BJ (cell line): Measurements from ENCODE around the gene ATXN1. TPM values are rescaled to one million over a fixed set of nuclear protein-coding genes. Genes with fewer than 3 reads are reported as not detected.

Experiments
- CTCF ChIA-PET: fragments of 350-600 bp; formaldehyde crosslinking; extraction: SDS; loops from one replicate; lab custom pipeline; 2021; ENCODE audit warnings: antibody characterized with exemption, inconsistent platforms; lab: Yijun Ruan, JAX
- POLR2A ChIA-PET: fragments of 300-600 bp; sonication (Branson Sonifier 250); formaldehyde crosslinking; extraction: SDS; loops from one replicate; lab custom pipeline; 2021; ENCODE audit warnings: antibody characterized with exemption; lab: Charles Lee
- DNase-seq: peaks from one replicate; pipeline ENCODE4 v3.0.0-alpha.2; 2011; ENCODE audit warnings: low read depth
- H3K27me3 ChIP-seq: 2 replicates; pipeline ENCODE4 v1.6.0; 2011; ENCODE audit warnings: low read length; ENCODE audit not compliant: control insufficient read depth, insufficient read depth
- H3K36me3 ChIP-seq: 2 replicates; pipeline ENCODE4 v1.5.1; 2011; ENCODE audit warnings: low read length; ENCODE audit not compliant: control insufficient read depth, insufficient read depth
- H3K4me3 ChIP-seq: 2 replicates; pipeline ENCODE4 v1.5.1; 2011; ENCODE audit warnings: low read depth, mild to moderate bottlenecking, control low read depth, low read length
- polyA plus RNA-seq: library from polyadenylated mRNA; depleted of rRNA; stranded (reverse); fragments of >200 nt; gene quantifications from 2 replicates; pipeline ENCODE4 v1.2.3, GENCODE V29; 2011
- TF ChIP-seq, protein P1 (sequence below): IDR thresholded peaks from 2 replicates; pipeline ENCODE4 v1.5.1; 2011; ENCODE audit warnings: low read depth, mild to moderate bottlenecking, control low read depth, inconsistent platforms, low read length, moderate library complexity; ENCODE audit not compliant: insufficient read depth

Gene ATXN1
- polyA plus RNA-seq, 1 experiment: 60.2 TPM

- TF ChIP-seq, protein P1, sequence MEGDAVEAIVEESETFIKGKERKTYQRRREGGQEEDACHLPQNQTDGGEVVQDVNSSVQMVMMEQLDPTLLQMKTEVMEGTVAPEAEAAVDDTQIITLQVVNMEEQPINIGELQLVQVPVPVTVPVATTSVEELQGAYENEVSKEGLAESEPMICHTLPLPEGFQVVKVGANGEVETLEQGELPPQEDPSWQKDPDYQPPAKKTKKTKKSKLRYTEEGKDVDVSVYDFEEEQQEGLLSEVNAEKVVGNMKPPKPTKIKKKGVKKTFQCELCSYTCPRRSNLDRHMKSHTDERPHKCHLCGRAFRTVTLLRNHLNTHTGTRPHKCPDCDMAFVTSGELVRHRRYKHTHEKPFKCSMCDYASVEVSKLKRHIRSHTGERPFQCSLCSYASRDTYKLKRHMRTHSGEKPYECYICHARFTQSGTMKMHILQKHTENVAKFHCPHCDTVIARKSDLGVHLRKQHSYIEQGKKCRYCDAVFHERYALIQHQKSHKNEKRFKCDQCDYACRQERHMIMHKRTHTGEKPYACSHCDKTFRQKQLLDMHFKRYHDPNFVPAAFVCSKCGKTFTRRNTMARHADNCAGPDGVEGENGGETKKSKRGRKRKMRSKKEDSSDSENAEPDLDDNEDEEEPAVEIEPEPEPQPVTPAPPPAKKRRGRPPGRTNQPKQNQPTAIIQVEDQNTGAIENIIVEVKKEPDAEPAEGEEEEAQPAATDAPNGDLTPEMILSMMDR: no peak
- Histone ChIP-seq H3K4me3 (peak overlapping the region; percentile 88), H3K36me3 (no peaks in the 10 kb centered on the region), H3K27me3 (no peaks in the 10 kb centered on the region)
- ChIA-PET POLR2A (interaction anchor here (0.7 kb wide), 1 partner anchor 164 kb away, joined by 3 read pairs; no protein-coding TSS in a partner anchor), CTCF (interaction anchor here (0.6 to 6.2 kb wide), 34 partner anchors 20 to 429 kb away, joined by 3 to 92 read pairs (median 4); no protein-coding TSS in a partner anchor)
- DNase-seq: no peak
Observed at GRCh38 chr6:16762268-16762549, 949 bp upstream of the ATXN1 start.

- CTCF ChIA-PET: interaction anchor here (0.7 to 6.2 kb wide), 22 partner anchors 19 to 429 kb away, joined by 3 to 92 read pairs (median 4); no protein-coding TSS in a partner anchor
- peak overlapping the region; percentile 88 for H3K4me3 ChIP-seq
- no peak for DNase-seq
- TF ChIP-seq, protein P1: no peak
- POLR2A ChIA-PET: interaction anchor here (0.5 to 0.7 kb wide), 2 partner anchors 163 to 272 kb away, joined by 3 to 4 read pairs; no protein-coding TSS in a partner anchor
- H3K27me3 ChIP-seq: no peaks in the 10 kb centered on the region
- no peaks in the 10 kb centered on the region for H3K36me3 ChIP-seq
Observed at GRCh38 chr6:16761471-16762267, 409 bp upstream of the ATXN1 start.

- ChIA-PET CTCF (interaction anchor here (1.3 to 1.5 kb wide), 3 partner anchors 9 to 474 kb away, joined by 3 to 4 read pairs (median 4); no protein-coding TSS in a partner anchor), POLR2A (no interaction called here)
- Histone ChIP-seq H3K36me3 (no peaks in the 10 kb centered on the region), H3K4me3 (peak overlapping the region; percentile 88), H3K27me3 (no peaks in the 10 kb centered on the region)
- TF ChIP-seq, protein P1: no peak
- DNase-seq: no peak
Observed at GRCh38 chr6:16759646-16760515, 1.4 kb downstream of the ATXN1 start.

- ChIA-PET POLR2A (interaction anchor here (0.6 kb wide), 1 partner anchor 199 kb away, joined by 3 read pairs; no protein-coding TSS in a partner anchor), CTCF (interaction anchor here (0.8 to 2.0 kb wide), 6 partner anchors 8 to 473 kb away, joined by 3 to 7 read pairs (median 4); no protein-coding TSS in a partner anchor)
- TF ChIP-seq, protein P1: no peak
- peak overlapping the region; percentile 88 for H3K4me3 ChIP-seq
- H3K27me3 ChIP-seq: no peaks in the 10 kb centered on the region
- H3K36me3 ChIP-seq: no peaks in the 10 kb centered on the region
- no peak for DNase-seq
Observed at GRCh38 chr6:16759181-16759645, 2.0 kb downstream of the ATXN1 start.
